ENCODE measurements around the gene DPH2.

Gene DPH2

DNA sequence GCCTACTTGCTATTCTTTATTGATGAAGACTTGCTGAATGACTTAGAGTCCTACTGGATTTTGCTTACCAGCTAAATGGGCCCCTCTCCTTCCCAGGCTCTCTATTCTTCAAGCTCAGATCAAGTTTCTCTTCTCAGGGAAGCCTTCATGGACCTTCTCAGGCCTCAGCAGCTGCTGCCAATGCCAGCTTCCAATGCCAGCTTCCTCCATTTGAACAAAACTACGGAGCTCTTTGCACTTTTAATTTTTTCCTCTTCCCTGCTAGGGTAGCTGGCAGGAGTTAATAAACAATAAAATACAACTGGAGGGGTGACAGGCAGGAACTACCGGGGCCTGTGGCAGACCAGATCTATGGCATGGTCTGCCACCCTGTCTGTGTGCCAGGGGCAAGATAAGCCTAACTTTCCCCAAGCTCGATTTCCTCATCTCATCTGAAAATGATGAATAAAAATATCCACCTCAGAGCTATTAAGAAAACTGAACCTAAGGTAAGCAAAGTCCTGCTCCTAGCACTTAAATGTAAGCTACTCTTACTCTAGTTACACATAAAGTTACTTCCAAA, 24.1 kb upstream of the DPH2 start:
- no peak for DNase-seq

DNA sequence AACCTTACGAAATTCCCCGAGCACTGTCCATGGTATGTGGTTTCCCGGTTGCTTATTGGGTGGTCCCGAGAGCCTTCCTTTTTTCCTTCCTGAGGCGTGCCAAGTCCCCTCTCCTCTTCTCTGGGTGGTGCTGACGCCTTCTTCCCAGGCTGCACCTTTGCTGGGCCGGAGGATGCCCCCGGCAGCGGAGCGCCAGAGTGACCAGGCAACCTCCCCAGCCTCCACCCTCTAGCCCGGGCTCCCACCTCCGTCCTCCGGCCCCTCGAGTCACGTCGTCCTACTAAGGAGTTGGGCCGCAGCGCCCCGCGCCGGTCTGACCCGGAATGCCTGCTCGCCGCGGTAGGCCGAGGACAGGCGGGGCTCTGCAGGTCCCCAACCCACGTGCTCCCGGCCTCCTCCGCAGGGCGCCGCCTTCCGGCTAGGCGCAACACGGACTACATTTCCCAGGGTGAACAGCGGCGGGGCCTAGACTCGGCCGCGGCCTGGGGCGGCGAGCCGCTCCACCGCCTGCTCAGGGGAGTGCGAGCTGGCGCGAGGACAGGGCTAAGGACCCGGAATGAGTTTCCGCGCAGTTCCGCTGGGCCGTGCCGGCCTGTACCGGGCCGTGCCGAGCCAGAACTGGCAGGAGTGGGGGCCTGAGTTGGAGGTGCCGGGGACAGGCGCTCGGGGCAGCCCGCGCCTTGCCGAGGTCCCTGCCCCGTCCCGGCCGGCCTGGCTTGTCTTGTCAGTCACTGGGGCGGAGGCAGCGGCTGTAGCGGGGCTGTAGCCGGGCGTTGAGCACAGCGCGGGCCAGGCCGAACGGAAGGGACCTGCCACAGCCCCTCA, 23.4 kb upstream of the DPH2 start, which contains the start of gene IPO13:
TSS of gene IPO13 (plus strand) at position 715 of the 825 bp plus-strand sequence. CDS start 651 bp downstream, outside the sequence.
- peak; percentile 98 for DNase-seq

DNA sequence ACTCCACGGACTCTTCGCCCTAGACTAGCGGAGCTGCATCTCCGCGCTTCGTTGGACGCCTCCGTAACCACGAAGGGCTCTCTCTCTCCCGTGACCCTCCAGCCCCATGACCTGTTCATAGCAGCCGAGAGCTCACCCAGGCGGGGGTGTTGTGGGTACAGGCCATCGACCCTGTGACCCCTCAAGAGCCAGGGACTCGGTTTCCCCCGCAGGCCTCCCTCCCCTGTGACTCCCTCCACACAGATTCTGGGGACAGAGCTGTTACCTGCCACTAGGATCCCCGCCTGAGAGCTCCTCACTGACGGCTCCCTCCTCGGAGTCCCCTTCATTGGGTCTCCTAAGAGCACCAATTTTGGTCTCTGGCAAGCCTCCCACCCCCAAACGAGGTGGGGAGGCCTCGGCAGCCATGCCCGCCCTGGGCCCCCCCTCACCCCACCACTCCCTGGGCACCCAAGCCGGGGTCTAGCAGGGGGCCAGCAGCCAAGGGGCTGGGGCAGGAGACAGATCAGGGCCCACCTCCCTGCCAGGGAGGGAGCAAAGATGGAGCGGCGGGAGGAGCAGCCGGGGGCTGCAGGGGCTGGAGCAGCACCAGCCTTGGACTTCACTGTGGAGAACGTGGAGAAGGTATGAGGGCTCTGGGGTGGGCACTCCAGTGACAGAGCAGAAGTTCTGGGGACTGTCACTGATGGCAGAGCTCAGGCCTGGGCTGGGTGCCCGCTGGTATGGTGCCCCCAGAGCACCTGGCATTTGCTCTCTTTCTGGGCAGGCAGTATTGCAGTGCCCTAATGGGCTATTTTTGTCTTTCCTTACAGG, 22.5 kb upstream of the DPH2 start:
- no peak for DNase-seq

DNA sequence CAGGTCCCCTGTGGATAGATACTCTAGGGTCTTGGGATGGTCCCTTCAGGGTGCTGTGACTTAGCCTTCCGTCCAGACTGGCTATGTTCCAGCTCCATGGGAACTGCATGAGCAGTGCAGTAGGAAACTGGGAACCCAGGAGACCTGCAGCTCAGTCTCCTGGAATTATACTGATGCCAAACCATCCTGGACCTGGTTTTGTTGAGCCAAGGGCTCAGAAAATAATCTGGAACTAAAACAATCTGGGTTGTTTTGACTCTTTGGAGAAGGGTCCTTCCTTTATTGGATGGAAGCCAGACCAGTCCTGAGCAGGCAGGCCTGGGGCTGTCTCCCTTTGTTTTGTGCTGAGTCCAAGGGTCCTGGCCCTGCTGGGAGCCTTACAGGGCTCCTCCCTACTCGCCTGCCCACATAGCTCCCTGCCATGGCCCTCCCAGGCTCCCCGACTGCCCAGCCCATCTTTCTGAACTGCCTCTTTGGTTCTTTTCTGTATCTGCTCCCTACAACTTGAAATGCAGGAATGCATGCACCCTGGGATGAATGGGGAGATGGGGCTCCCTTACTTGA, 21.9 kb upstream of the DPH2 start:
- DNase-seq = no peak

DNA sequence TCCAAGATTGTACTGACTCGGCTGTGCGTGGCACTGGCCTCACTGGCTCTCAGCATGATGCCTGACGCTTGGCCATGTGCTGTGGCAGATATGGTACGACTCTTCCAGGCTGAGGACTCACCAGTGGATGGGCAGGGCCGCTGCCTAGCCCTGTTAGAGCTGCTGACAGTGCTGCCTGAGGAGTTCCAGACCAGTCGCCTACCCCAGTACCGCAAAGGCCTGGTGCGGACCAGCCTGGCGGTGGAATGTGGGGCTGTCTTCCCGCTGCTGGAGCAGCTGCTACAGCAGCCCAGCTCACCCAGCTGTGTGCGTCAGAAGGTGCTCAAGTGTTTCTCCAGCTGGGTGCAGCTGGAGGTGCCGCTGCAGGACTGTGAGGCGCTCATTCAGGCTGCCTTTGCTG, 20.1 kb upstream of the DPH2 start:
- DNase-seq = no peak

DNA sequence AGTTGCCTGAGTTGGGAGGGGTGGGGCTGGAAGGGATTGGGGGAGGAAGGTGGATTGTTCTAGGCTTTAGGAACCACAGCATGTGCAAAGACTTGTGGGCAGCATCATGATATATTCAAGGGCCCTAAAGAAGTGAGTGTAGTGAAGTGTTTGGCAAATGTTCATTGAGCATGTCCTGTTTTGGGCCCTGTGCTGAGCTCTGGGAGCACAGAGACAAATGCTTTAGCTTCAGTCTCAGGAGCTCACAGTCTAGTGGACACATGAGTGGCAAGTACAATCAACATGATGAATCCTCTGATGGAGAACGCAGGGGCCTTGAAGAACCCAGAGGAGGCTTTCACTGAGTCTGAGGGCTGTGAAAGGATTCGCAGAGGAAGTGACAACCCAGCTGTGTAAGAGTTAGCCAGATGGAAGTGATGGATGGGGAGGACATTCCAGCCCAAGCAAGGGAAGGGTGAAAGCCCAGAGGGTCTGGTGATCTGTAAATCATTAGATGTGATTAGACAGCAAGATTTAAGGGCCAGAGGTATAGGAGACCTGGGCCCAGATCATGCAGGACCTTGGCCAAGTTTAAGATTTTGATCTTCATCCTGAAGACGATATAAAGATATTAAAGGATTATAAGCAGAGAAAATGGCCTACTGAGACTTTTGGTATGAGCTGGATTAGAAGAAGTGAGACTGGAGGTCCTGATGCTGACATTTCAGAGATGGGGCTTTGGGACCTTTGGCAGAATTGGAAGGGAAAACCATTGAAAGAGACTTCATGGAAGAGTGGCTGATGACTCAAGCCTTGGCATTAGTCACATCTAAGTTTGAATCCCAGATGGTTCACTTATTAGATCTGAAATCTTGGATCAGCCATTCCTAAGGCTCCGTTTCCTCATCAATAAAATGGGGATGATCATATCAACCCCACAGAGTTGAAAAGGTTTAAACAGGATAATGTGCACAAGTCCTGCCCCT, 18.5 kb upstream of the DPH2 start:
- DNase-seq = no peak

DNA sequence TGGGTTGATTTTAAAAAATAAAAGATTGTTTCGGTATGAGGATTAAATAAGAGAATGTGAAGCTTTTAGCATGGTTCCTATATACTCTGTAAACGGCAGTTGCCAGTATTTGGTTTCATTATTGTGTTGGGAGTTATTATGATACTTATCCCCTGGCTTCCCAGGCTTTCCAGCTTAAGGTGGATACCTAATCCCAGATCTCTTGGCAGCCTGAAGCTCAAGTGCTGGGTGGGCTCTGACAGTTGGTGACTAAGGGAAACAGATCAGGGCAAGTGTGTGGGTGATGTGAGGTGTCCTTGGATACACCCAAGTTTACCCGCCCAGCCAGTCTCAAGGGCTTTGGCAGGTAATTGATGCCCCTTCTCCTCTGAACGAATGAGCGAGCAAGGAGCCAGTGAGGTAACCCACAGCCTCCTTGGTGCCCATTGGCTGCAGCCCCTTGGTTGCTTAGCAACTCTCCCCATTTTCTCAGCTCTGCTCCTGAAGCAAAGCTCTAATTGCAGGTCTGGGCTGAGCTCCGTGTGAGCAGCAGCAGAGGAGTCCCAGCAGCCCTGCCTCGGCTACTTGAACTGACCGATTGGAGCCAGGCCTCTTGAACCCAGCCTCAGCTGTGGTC, 17.0 kb upstream of the DPH2 start:
- peak; percentile 94 for DNase-seq

DNA sequence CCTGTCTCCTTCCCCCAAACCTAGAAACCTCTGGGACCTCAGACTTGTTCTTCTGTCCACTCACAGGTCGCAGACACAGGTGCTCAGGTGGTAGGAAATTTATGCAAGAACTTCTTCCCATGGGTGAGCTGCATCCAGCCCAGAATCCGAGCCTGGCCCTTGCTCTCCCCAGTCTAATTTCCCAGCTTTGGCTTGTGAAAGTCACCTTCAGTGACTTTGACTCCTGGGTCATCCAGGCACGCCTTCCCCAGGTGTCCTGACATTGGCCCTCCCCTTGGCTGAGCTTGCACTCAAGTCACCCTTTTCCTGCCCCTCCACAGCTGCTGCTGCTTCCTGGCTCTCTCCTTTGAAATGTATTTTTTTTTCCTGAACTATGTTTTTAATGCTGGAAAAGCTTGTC, 16.4 kb upstream of the DPH2 start:
- no peak for DNase-seq

DNA sequence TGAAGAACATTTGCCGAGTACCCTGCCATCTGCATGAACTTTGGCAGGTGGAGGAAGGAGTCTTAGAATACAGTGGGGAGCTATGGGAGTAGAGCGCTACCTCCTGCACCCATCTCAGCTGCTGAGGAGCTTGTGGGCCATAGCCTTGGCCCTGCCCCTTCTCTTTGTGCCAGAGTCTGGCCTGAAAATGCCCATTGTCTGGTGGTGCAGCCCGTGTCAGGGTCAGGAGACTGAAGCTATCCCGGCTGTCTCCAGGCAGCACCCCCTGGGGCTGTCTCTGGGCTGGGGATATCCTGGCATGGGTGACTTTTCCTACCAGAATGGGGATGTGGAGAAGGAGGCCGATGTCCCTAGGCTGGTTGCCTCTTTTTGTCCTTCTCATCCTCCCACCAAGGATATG, 15.8 kb upstream of the DPH2 start:
- DNase-seq = no peak

DNA sequence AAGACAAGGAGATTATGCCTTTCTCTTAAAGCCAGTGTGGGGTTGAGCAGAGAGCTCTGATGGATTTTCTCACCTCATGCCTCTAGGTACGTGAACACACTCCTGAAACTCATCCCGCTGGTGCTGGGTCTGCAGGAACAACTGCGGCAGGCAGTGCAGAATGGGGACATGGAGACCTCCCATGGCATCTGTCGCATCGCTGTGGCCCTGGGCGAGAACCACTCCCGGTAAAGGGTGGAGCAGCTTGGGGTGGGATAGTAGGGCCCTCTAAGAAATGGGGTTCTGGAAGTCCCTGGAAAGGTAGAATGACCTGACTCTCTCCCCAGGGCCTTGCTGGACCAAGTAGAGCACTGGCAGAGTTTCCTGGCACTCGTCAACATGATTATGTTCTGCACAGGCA, 13.6 kb upstream of the DPH2 start:
- no peak for DNase-seq

DNA sequence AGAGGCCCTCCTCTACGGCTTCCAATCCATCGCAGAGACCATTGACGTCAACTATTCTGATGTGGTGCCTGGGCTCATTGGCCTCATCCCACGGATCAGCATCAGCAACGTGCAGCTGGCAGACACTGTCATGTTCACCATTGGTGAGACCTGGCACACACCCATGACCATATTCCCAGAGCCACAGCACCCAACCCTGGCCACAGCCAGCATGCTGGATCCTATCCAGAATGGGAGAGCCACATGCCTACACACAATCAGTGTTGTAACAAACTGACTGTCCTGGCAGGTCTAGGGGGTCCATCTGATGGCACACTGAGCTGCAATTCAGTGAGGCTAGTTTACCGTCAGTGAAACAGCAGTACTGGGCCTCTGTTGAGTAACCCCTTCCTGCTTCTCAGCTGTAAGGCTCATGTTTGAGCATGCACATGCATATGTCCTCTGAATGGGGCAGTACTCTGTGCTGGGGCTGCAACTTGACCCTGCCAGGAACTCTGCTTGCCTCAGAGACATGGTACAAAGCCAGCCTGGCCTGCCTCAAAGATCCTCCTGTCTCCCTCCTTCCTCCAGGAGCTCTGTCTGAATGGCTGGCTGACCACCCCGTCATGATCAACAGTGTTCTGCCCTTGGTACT, 12.3 kb upstream of the DPH2 start:
- DNase-seq = no peak

DNA sequence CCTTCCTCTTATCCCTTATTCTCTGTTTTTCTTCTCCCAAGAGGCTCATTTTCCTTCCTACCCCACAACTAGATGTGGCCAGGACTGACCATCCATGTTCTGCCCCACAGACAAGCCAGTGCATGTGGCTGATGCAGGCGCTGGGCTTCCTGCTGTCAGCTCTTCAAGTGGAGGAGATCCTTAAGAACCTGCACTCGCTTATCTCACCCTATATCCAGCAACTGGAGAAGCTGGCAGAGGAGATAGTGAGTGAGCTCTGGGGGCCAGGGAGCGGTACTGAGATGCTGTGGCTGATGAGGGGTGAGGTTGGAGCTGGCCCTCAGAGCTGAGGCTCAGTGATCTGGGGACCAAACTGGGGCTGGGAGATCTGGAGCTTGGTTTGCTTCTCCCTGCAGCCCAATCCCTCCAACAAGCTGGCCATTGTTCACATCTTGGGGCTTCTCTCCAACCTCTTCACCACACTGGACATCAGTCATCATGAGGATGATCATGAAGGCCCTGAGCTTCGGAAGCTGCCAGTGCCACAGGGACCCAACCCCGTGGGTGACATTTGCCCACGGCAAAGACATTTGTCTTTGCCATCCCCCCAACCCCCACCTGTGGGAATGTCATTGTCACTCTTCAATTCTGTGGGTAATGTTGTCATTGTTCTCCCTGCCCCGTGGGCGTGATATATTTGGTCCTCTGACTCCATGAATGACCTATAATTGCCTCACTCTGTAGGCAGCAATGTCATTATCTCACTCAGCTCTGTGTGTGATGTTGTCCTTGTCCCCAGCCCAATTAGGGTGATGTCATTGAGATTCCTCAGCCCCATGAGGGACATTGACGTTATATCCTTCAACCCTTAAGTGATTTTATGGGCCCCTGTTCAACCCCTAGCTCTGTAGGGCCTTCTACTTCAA, 11.2 kb upstream of the DPH2 start:
- DNase-seq = no peak

DNA sequence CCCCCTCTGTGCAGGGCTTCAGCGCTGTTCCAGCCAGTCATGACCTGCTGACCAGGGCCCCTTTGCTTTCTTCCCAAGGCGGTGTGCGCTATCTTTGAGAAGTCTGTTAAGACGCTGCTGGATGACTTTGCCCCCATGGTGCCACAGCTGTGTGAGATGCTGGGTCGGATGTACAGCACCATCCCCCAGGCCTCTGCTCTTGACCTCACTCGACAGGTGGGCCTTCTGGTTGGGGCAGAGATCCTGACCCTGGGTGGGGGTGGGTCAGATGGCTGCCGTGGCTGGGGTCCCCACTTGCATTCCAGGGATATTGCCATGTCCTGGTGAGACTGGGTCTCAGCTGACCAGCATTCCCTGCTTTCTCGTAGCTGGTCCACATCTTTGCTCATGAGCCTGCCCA, 9.0 kb upstream of the DPH2 start:
- no peak for DNase-seq

DNA sequence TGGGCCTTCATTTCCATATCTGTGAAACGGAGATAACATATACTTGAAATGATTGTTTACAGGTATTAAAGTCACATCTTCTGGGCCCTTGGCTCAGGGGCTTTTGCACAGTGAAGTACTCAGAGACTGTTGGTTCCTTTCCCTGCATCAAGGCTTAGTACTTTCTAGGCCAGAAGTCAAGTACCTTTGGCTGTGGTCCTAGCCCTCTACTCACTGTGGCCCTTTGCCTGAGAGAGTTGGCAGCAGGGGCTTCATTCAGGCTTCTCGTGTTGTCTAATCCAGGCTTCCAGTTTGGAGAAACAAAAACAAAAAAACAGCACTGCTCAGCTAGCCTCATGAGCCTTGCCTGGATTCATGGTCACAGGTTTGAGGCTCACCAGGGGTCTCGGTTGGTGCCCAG, 8.1 kb upstream of the DPH2 start:
- no peak for DNase-seq

DNA sequence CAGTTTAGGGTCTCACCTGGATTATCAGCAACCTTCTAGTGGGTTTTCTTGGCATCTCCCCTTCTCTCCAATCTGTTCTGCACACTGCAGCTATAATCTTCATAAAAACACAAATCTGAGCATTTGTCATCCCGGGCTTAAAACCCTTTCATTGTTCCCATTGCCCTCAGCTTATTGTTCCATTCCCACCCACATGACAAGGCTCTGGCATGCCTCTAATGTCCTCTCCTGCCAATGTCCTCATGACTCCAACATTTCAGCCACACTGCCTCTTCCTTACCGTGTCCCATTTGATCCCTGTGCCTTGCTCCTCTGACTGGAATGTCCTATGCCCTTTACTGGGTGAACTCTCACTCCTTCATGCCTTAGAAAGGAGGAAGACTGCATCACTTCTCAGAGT, 7.5 kb upstream of the DPH2 start:
- DNase-seq = no peak

DNA sequence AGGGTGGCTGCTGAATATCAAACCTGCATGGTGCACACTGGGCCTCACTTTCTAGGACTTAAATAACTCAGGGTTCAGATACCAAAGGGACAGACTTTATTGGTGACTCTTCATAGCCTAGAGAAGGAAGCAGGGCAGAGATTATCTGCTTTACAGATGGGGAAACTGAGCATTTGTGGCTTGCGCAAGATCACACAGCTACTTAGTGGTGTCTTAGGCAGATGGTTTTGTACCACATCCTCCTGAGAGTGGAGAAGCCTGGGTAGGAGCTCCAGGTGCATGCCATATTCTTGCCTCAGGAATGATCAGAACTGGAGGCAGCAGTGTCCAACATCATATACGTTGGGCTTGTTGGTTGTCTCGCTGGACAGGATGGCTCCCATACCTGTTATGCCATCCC, 6.8 kb upstream of the DPH2 start:
- no peak for DNase-seq

DNA sequence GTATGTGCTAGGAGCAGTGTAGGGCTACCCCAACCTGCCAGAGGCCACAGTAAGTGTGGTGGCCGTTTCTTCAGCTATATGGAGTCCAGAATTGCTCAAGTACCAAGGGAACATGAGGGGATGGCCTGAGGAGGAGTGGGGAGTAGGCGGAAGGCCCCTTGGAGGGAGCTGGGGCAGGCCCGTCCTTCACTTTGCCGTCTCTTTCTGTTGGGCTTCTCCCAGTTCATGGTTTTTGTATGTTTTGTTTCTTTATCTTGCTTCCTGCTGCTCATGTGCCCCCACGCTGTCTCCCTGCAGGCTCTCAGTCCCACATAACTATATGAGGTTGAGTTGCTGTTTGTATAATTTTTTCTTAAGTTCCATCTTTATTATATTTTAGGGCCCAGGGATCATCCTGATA, 5.9 kb upstream of the DPH2 start:
- DNase-seq = no peak

DNA sequence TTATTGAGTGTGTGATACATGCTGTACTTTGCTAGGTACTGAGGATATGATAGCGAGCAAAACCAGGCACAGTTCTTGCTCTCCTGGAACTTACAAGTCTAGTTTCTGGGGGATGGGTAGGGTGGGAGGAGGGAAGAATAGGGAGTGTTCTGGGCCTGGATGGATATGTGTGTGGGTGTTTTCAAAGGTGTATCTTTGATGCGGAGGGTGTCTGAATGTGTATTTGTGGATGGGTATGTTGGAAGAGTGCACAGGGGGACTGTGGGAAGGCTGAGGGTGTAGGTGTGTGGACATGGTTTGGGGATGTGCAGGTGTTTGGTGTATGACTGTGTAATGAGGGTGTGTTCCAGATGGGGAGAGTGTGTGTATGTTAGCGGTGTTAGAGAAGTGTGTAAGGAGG, 4.5 kb upstream of the DPH2 start:
- DNase-seq = no peak

DNA sequence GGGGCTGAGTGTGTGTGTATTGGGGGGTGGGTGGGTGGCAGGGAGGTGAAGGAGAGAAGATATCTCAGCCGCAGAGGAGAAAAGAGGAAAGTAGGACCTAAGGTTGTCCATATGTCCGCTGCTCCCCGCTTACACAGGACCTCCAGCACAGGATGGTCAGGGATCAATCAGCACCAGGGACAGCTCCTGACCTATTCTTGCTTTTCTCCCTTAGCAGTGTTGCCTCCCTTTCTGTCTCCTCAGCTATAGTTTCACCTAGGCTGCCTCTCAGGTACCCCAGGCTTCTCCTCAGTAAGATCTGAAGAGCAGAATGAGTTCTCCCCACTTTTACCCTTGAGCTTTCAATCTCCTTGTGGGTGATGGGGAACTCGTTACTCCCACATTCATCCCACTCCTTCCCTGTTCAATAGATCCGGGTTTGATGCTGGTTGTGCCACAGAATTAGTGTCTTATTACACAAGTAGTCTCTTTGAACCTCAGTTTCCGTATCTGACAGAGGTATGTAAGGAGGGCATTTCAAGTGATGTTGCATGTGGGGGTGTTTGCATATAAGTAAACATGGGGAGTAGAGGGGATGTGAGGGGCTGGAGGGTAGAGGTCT, 1.4 kb upstream of the DPH2 start:
- DNase-seq = no peak

DNA sequence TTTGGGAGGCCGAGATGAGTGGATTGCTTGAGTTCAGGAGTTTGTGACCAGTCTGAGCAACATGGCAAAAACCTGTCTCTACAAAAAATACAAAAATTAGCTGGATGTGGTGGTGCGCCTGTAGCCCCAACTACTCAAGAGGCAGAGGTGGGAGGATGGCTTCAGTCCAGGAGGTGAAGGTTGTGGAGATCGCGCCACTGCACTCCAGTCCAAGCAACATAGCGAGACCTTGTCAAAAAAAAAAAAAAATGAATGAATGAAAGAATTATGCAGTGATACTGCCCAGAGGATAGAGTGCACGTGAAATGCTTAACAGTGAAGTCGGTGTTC, 429 bp upstream of the DPH2 start:
- no peak for DNase-seq
